ENCODE measurements around the gene GBA2.

GBA2 gene

DNA sequence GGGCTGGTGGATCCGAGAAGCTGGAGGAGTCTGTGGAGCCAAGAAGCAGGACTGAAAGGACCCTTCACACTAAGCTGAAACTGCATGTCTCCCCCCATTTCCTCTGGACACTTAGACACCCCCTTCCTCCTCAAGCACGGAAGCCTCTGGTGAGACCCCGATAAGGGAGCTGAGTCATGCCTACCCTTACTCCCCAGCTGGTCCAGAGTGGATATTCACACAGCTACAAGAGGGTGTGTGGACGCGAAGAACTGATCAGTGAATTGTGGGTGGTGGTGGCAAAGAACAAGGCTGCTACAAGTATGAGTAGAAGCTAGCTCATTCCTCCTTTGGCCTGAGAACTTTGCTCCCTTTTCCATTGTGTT, 21.4 kb downstream of the GBA2 start:
- FAIRE-seq (no peak), DNase-seq (ENCODE audit: insufficient read length, low spot score) (no peak)
- TF ChIP-seq, protein P1, sequence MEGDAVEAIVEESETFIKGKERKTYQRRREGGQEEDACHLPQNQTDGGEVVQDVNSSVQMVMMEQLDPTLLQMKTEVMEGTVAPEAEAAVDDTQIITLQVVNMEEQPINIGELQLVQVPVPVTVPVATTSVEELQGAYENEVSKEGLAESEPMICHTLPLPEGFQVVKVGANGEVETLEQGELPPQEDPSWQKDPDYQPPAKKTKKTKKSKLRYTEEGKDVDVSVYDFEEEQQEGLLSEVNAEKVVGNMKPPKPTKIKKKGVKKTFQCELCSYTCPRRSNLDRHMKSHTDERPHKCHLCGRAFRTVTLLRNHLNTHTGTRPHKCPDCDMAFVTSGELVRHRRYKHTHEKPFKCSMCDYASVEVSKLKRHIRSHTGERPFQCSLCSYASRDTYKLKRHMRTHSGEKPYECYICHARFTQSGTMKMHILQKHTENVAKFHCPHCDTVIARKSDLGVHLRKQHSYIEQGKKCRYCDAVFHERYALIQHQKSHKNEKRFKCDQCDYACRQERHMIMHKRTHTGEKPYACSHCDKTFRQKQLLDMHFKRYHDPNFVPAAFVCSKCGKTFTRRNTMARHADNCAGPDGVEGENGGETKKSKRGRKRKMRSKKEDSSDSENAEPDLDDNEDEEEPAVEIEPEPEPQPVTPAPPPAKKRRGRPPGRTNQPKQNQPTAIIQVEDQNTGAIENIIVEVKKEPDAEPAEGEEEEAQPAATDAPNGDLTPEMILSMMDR (IDR thresholded peaks at IDR 0.05; ENCODE audit: insufficient read depth, missing control alignments): no peak

DNA sequence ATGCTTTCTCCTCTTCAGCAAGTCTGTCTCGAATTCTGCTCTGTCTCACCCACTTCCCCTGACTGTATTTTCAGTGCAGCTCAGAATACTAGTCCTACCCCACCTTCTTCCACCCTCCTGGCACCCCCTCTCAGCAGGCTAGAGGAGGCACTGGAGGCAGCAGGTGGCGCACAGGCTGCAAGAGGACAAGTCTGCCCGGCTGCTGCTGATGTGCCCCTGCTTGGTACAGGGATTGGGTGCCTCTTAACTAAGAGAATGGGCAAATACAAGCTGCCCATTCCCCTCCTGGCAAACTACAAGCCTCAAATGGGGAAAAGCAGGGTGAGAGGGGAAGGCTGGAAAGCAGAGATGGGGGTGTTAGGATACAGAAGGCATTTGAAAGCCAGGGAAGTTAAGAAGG, 22.1 kb downstream of the GBA2 start:
- DNase-seq (ENCODE audit: insufficient read length, low spot score): no peak
- TF ChIP-seq, protein P1 (IDR thresholded peaks at IDR 0.05; ENCODE audit: insufficient read depth, missing control alignments): no peak
- FAIRE-seq: no peak

DNA sequence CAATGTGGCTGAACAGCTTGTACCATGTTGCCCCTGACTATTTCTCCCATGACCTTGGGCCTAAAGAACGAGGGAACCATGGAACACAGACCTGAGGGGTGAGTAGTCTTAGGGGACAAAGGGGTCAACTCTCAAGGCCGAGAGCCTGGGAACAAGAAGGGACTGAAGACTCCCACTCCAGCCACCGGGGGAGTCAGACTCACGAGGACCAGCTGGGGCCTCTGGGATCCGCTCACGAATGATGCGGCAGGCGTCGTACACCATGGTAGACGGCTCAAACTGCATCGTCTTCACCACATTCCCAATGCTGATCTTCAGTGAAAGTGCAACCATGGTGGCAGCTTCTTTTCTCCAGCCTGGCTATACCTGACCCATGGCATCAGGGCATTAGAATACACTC, 23.7 kb downstream of the GBA2 start:
- TF ChIP-seq, protein P1 (IDR thresholded peaks at IDR 0.05; ENCODE audit: insufficient read depth, missing control alignments): no peak
- no peak for DNase-seq (ENCODE audit: insufficient read length, low spot score)
- FAIRE-seq: no peak

DNA sequence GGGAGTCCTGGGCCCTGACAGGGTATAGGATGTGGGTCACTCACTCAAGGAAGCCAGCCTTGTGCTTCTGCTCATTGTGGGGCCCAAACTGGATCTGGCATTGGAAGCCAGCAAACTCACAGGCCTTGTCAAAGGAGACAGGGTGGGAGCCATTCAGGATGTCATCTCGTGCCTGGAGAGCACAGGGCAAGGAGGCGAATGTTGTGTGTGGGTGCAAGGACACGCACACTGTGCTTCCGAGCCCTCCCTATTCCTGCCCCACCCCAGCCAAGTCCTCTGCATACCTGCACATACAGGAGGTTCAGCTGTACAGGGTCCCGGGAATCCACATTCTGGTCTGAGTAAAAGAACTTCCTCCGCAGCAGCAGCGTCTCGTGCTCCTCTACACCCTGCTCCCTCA, 25.1 kb downstream of the GBA2 start:
- TF ChIP-seq, protein P1 (IDR thresholded peaks at IDR 0.05; ENCODE audit: insufficient read depth, missing control alignments): no peak
- DNase-seq (ENCODE audit: insufficient read length, low spot score): no peak
- FAIRE-seq: no peak

DNA sequence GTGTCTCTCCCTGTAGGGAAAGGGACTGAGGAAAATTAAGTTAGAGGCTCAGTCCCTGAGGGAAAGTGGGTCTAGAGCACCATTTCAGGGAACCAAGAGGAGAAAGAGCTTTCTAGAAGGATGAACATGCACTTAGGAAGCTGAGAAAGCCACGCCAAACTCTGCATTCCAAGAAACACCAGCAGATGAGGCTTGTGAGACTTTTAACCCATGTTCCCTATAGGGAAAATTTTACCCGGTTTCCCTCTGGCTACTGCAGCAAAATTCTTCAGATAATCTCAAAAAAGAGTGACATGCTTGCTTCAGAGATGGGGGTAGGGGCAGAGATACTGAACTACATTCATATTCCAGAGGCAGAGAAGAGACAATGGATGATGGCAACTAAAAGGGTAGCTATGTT, 25.6 kb downstream of the GBA2 start:
- DNase-seq (ENCODE audit: insufficient read length, low spot score) (no peak), FAIRE-seq (no peak)
- TF ChIP-seq, protein P1 (IDR thresholded peaks at IDR 0.05; ENCODE audit: insufficient read depth, missing control alignments): no peak

DNA sequence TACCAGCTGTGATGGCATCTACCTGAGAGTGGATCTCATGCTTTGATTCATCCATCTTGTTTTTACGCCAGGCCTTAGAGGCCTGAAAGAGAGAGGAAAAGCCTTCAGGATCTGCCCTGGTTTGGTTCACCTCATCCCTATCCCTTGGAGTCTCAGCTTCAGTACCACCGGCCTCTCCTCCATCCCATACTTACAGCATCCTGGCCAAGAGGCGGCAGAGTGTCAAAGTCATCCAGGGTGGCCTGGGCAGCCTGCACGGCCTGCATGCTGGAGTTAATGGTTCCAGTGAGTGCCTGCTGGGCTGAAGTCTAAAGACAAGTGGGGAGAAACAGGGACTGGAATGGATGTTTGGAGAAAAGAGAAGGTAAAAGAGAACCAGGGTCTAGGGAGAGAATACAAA, 29.5 kb downstream of the GBA2 start:
- TF ChIP-seq, protein P1 (IDR thresholded peaks at IDR 0.05; ENCODE audit: insufficient read depth, missing control alignments): no peak
- FAIRE-seq: no peak
- no peak for DNase-seq (ENCODE audit: insufficient read length, low spot score)

DNA sequence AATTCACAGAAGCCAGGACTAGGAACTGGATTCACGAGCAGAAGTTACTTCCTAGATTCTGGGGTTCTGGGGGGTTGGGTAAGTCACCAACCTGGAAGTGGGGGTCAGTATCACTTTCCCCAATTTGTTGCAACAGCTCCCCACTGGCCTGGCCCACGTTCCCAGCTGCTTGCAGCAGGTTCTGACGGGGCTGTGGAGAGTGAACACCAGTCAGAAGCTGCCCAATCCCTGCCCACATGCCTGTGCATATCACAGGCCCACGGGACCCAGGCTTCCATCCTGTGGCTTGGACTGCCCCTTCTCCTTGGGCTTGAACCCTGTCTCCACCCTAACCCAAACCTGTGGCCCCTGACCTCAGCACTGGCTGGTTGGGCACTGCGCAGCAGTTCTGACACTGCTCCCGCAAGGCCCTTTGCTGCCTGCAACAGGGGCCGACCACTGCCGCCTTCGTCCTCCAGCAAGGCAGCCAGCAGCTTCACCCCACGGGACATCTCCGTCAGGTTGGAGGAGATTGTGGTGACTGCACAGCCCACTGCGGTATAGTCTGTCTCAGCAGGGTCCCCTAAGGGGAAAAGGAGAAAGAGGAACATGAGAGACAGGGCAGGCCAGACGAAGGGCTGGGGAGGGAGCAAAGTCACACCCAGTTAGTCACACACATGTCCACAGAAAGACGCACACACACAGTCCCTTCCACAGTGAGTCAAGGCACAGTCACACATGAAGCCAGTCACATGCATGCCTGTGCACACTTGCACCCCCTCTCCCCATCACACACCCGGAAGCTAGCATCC, 30.1 kb downstream of the GBA2 start:
- TF ChIP-seq, protein P1 (IDR thresholded peaks at IDR 0.05; ENCODE audit: insufficient read depth, missing control alignments): no peak
- DNase-seq (ENCODE audit: insufficient read length, low spot score) (no peak), FAIRE-seq (no peak)

Data from D721Med (cell line).